Activated CD8-positive, alpha-beta memory T cell treated with anti-CD3 and anti-CD28 coated beads for 36 hours (primary cell): Measurements from ENCODE around the gene ARR3. TPM values are rescaled to one million over a fixed set of nuclear protein-coding genes. Genes with fewer than 3 reads are reported as not detected.
"Not testable (repeated sequence)": the region's sequence is repeated elsewhere in the genome, so short reads cannot be mapped to it uniquely, and the experiment has no call there.

Experiments
- CTCF ChIA-PET: fragments of 350-600 bp; sonication (Branson Sonifier 250); formaldehyde crosslinking; loops from one replicate; lab custom pipeline; 2021; ENCODE audit warnings: antibody characterized with exemption; lab: Charles Lee
- POLR2A ChIA-PET: fragments of 350-600 bp; sonication (Branson Sonifier 250); formaldehyde crosslinking; loops from one replicate; lab custom pipeline; 2021; ENCODE audit warnings: antibody characterized with exemption; lab: Charles Lee
- total RNA-seq, 2 experiments: library from RNA; stranded (reverse); gene quantifications; one replicate each; pipeline ENCODE4 v1.2.3, GENCODE V29; 2021

ARR3 gene
- total RNA-seq, 2 experiments from 2014 or later = not detected

DNA sequence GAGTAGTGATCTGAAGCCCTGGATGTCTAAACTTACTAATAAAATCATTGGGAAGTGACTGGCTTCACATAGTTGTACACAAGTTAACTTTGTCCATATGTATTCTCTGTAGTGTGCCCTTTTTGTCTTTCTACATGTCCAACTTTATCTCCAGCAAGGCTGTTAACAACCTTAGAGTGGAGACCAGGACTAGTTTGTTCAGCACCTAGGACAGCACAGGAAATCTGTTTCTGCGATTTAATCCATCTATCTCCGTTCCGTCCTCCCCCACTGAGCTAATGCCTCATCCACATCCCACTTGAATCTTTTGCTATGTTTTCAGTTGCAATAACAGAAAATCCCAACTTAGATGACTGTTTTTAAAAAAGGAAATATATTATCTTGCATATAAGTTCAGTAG is 3.4 kb upstream of the ARR3 start:
- CTCF ChIA-PET = no interaction called here
- POLR2A ChIA-PET = no interaction called here

DNA sequence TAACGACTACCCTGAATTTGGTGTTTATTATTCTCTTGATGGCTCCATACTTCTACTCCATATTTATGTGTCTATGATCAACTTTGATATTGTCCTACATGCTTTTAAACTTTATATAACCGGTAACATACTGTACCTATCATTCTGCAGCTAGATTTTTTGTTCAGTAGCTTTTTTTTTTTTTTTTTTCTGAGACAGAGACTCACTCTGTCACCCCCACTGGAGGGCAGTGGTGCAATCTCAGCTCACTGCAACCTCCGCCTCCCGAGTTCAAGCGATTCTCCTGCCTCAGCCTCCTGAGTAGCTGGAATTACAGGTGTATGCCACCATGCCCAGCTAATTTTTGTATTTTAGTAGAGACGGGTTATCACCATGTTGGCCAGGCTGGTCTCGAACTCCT is 5.9 kb downstream of the ARR3 start:
- POLR2A ChIA-PET = not testable (repeated sequence)
- CTCF ChIA-PET = interaction anchor here (0.6 kb wide), 1 partner anchor 46 kb away, joined by 3 read pairs; no protein-coding TSS in a partner anchor

DNA sequence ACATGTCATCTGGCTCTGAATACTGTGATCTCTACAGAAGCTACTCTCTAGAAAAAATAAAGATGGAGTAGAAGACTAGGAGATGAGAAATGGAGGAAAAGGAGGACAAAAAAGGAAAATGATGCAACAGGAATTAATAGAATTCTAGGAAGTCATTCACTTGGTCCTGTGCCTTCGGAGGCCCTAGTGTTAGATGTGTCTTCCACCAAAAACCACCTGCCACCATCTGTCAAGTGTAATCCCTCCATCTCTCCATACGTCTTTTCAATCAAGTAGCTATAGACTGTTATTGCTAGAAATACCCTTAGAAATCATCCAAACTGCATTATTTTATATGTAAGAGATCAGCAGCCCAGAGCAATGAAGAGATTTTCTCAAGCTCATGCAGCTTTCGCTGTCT is 10.9 kb downstream of the ARR3 start:
- ChIA-PET CTCF (no interaction called here), POLR2A (no interaction called here)

DNA sequence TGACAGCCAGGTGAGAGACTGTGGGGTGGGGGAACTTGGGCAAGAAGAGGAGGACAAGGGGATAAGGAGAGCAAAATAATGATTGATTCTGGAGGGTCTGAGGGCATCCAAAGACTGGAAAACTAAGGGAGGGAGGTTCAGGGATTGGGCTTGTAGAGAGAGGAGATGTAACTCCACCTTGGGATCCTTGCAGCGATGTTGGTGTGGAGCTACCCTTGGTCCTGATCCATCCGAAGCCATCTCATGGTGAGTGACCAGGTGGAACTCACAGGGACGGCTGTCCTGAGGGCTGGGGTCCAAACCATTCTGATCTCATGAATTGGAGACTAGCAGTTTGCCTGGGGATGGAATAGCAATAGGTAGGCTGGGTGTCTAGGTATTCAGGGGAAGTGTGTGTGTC is 12.4 kb downstream of the ARR3 start:
- POLR2A ChIA-PET = no interaction called here
- CTCF ChIA-PET = no interaction called here

DNA sequence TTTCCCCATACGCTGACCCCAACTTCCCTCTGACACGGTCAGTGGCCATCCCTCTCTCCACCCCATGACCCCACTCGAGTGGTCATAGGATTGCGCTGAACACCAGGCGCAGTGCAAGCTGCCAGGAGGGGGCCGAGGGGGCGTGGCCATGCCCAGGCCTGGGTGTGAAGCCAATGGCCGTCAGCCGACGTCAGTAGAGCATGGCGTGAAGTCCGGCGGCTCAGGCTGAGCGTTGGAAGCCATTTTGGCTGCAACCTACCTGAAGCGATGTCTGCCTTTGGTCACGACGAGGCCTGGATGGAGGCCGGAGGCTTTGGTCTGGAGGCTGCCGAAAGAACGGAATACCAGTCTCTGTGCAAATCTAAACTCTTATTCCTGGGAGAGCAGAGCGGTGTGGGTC is 13.8 kb downstream of the ARR3 start, which contains the start of gene RAB41:
TSS of gene RAB41 (plus strand) at position 222 of the 400 bp plus-strand sequence. CDS start at position 268, 46 bp downstream.
- ChIA-PET CTCF (no interaction called here), POLR2A (no interaction called here)

DNA sequence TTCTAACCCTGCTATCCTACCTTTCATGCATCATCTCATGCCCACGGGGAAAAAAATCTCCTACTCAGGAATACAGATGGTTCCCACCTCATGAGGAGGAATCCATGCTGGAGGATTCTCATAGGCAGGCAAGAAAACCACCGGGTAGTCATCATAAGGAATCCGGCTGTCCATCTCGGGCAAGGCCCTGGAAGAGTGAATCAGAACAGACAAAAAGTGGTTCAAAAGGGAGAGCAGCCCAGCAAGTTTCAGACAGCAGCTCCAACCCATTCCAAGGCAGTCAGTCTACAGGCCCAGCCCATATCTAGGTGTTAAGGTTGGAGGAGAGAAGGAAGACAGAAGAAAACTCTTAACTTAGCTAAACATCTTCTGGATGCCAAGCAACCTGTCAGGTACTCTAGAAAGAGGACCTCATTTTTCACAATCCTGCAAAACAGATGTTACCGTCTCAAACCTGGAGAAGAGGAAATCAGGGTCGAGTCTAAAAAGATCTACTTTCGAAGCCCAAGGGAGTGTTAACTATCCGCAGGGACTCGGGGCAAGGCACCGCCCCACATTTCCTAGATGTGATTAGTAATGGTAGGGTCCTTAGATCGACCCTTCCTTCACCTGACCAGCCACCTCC is 21.1 kb downstream of the ARR3 start:
- POLR2A ChIA-PET = no interaction called here
- CTCF ChIA-PET = interaction anchor here (1.4 kb wide), 1 partner anchor 146 kb away, joined by 3 read pairs; no protein-coding TSS in a partner anchor

DNA sequence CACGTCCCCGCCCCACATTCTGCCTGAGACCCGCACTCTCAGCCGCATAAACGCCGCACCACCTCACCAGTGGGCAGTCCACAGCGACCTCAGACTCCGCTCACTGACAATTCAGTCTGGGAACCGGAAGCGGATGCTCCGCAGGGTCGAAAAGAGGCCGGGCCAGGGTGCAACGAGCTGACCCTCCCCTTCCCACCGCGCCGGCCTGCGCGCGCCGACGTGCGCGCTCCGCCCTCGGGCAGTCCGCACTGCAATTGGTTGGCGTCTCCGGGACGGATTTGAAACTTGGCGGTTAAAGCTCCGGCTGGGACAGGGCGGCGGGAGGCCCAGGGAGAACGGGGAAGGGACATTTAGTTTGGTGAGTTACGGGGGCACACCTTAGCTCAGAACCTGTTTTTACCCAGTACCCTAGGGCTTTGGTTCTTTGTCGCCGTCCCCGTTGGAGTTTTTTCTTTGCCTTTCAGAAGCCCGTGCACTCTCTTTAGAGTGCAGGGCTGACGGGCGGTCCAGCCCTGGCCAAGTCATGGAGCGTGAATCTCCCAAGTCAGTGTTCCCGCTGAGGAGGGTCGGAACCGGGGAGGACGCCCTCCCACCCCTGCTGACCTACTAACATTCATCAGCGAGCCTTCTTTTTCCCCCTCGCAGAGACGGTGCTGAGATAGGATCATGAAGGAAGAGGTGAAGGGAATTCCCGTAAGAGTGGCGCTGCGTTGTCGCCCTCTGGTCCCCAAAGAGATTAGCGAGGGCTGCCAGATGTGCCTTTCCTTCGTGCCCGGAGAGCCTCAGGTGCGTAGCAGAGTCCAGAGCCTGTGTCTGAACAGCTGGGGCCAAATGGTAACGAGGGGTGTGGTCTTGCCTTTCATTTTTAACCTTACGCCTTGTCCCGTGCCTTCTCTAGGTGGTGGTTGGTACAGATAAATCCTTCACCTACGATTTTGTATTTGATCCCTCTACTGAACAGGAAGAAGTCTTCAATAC is 21.9 kb downstream of the ARR3 start, which contains the start of the genes KIF4A and PDZD11:
TSS of gene KIF4A (plus strand) at position 312 of the 978 bp plus-strand sequence. CDS start at position 667, 355 bp downstream.
TSS of gene PDZD11 (minus strand) at position 135 of the 978 bp plus-strand sequence. CDS start 586 bp downstream, outside the sequence.
- ChIA-PET POLR2A (no interaction called here), CTCF (interaction anchor here (1.4 kb wide), 1 partner anchor 146 kb away, joined by 3 read pairs; no protein-coding TSS in a partner anchor)

DNA sequence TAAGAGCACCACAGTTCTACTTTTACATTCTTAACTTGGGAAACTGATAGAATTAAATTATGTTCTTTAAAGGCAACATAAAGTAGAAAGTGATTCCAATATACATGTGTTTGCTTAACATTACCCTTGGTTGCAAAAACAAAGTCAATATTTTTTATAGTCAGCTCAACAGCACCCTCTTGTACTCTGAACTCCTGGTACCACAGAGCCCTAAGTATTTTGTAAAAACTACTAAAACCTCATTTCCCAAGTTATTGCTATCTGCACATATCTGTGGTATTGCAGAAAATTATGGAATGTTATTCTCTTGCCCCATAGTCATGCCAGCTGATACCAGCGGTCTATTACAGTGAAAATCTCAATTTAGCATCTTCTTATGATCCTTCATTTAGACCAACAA is 24.7 kb downstream of the ARR3 start:
- ChIA-PET POLR2A (no interaction called here), CTCF (no interaction called here)

DNA sequence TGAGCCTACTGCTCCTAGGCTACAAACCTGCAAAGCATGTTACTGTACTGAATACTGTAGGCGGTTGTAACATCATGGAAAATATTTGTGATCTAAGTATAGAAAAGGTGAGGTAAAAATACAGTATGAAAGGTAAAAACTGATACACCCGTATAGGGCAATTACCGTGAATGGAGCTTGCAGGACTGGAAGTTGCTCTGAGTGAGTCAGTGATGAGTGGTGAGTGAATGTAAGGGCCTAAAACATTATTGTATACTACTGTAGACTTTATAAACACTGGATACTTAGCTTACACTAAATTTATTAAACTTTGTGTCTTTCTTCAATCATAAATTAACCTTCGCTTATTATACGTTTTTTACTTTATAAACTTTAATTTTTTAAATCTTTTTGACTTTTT is 25.5 kb downstream of the ARR3 start:
- CTCF ChIA-PET = no interaction called here
- POLR2A ChIA-PET = no interaction called here

DNA sequence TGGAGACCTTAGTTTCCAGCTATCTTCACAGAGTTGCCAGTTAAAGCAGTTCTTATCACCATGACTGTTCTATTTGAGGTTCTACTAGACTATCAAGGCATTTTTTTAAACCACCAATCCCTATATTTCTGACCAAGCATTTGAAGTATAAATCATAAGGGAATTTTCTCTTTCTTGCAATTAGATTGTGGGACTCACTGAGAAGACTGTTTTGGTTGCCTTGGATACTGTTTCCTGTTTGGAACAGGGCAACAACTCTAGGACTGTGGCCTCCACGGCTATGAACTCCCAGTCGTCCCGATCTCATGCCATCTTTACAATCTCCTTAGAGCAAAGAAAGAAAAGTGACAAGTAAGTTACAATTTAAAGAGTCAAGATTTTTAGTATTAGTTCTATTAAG is 33.6 kb downstream of the ARR3 start:
- POLR2A ChIA-PET = no interaction called here
- CTCF ChIA-PET = no interaction called here

DNA sequence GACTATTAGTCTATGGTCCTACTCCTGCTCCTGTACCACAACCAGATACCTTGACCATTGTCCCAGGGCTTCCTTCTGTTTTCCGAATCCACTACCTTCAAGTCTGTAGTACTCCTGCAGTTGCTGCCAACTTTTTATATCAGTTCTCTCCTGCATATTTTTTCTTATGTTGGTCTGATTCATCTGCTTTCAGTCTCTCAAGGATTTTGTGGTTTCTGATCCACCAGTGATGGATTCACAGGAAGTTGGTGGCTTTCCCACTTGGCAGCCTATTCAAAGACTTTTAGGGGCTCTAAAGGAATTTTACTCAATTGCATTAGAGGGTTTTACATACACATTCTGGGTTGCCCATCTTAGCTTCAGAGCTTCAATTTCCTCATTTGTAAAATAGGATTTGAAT is 45.4 kb downstream of the ARR3 start:
- ChIA-PET POLR2A (no interaction called here), CTCF (no interaction called here)

DNA sequence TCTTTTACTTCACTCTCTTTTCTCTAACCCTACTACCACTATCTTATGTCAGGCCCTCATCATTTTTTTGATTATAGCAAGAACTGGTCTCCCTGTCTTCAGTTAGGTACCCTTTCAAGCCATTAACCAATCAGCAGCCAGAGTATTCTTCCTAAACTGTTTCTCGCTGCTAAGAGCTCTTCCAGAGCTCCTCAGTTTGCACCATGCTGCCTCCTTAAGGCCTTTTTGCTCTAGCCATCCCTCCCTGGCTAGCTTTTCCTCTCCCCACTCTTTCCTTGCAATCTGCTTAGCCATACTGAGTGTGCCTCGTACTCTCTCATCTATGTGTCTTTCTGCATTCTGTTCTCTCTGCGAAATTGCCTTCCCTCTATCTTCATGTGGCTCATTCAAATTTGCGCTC is 54.6 kb downstream of the ARR3 start:
- ChIA-PET CTCF (no interaction called here), POLR2A (no interaction called here)

DNA sequence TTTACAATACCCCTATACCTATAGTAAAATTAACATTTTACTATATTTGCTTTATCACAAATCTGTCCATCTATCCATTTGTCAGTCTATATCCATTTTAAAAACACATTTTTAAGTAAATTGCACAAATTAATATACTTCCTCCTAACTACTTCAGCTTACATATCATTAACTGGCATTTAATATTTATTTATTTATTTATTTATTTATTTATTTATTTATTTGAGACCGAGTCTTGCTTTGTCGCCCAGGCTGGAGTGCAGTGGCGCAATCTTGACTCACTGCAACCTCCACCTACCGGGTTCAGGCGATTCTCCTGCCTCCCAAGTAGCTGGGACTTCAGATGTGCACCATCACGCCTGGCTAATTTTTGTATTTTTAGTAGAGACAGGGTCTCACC is 55.5 kb downstream of the ARR3 start:
- CTCF ChIA-PET, POLR2A ChIA-PET: not testable (repeated sequence)

DNA sequence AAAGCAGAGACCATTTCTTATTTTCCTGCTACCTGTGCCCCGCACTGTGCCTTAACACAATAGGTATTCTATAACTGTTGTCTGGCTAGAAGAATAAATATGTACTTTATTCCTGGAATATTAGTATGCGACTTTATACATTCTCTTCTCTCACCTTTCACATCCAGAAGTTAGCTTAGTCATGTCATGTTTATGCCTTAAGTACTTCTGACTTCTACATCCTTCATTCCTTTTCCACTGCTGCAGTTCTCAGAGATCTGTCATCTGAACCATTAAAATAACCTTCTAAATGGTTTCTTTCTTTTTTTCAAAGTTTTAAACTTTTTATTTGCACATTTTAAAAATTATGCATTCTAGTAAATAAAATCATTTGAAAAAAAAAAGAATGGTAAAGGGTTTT is 56.2 kb downstream of the ARR3 start:
- ChIA-PET CTCF (no interaction called here), POLR2A (no interaction called here)

DNA sequence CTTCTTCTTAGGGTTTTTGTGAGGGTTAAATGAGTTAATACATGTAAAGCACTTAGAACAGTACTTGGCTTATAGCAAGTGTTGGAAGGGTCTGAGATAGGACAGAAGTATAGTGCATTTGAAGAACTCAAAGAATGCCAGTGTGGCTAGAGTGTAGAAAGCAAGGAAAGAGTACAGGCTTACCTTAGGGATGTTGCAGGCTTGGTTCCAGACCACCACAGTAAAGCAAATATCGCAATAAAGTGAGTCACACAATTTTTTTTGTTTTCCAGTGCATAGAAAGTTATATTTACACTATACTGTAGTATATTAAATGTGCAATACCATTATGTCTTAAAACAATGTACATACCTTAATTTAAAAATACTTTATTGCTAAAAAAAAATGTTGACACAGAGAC is 63.0 kb downstream of the ARR3 start:
- ChIA-PET POLR2A (no interaction called here), CTCF (no interaction called here)

Other genes starting within 250 kb of the ARR3 start
- not detected for gene AWAT2, start 218.4 kb upstream of the ARR3 start, total RNA-seq
- not detected for gene OTUD6A, start 205.9 kb upstream of the ARR3 start, total RNA-seq
- gene IGBP1, start 134.9 kb upstream of the ARR3 start, total RNA-seq = 10 to 100 TPM; 31.4 to 32.1 TPM
- gene DGAT2L6, start 90.9 kb upstream of the ARR3 start, total RNA-seq = not detected
- not detected for gene AWAT1, start 33.7 kb upstream of the ARR3 start, total RNA-seq
- under 1 TPM in 1 of 2 experiments, not detected in 1; 0.34 TPM for gene P2RY4, start 8.1 kb upstream of the ARR3 start, total RNA-seq
- gene RAB41, start 13.8 kb downstream of the ARR3 start, total RNA-seq = not detected
- 10 to 100 TPM; 27.0 to 28.0 TPM for gene PDZD11, start 21.6 kb downstream of the ARR3 start, total RNA-seq
- gene KIF4A, start 21.8 kb downstream of the ARR3 start, total RNA-seq = 10 to 100 TPM; 18.7 to 19.7 TPM
- gene GDPD2, start 155.0 kb downstream of the ARR3 start, total RNA-seq = not detected
- gene DLG3, start 176.5 kb downstream of the ARR3 start, total RNA-seq = 10 to 100 TPM; 35.1 to 39.0 TPM